ENCODE results near the gene SBNO1.
"Not testable (repeated sequence)": the region's sequence is repeated elsewhere in the genome, so short reads cannot be mapped to it uniquely, and the experiment has no call there.

The SBNO1 gene

DNA sequence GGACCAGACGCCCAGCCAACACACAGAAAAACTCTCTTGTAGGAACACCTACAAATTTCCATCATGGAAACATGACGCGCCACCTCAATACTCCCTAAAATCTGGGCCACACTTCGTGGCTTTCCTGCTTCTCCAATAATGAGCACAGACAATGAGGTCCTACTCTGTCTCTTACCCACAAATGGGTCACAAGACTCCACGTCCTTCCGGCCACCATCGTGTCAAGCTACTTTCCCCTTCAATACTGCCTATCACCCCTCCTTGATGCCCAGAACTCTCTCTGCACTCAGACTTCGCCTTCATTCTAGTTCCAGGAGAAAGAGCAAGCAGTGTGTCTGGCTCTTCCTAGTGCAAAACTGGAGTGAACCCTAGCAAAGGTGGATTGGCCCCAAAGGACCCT is 28.1 kb downstream of the SBNO1 start:
- no peak for DNase-seq

DNA sequence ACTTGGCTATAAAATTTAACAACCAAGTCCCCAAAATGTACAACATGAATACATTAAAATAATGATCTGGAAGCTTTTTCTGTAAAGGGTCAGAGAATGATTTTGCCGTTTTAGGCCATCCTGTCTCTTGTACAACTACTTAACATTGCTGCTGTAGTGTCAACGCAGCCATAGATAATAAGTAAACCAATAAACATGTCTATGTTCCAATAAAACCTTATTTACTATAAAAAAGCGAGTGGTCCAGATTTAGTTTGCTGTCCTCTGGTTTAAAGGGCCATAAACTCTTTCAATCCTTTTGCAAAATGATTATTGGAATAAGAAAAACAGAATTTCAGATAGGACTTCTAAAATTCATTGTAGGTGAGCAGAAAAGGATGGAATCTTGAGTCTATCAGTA is 29.2 kb downstream of the SBNO1 start:
- DNase-seq, result no peak

DNA sequence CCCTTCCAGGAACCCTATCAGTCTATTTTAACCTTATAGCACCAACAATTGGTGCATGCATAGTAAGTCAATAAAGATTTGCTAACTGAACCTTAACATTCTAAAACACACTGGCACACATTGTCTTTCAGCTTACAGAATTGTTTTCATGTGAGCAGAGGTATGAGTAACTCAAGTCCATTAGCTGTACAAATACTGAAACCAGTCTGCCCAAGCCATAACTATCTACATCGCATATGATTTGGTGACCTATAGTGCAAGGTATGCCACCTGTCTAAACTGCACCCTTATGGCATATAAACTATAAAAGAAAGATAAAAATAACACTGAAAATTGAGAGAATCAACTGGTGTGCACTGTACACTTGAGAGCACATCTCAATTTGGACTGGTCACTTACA is 34.8 kb downstream of the SBNO1 start:
- DNase-seq, result no peak

DNA sequence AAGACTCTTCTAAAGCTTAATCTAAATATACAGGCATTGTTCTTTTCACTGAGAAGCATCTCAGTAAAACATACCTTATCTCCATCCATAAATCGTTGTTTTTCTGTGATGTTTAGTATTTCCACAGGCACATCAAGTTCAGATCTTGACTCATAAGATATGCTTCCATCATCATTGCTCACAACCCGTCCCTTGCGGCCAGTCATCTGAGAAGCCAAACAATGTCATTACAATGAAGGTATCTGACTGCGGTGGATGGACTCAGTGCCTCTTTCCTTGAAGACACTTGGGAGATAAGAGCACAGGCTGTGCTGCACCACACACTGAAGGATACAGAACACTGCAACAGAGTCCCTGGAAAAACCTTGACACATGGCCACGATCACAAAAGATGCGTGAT is 44.8 kb downstream of the SBNO1 start:
- DNase-seq, result no peak

DNA sequence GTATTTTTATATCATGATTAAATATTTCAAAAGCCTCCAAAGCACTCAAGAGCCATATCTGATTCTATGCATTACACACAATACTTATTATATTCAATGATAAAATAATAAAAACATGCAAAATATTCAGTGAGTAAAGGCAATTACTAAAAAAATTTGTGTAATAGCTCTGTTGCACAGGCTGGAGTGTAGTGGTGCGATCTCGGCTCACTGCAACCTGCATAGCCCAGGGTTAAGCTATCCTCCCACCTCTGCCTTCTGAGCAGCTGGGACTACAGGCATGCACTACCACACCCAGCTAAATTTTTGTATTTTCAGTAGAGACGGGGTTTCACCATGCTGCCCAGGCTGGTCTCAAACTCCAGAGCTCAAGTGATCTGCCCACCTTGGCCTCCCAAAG is 45.4 kb downstream of the SBNO1 start:
- no peak for DNase-seq

DNA sequence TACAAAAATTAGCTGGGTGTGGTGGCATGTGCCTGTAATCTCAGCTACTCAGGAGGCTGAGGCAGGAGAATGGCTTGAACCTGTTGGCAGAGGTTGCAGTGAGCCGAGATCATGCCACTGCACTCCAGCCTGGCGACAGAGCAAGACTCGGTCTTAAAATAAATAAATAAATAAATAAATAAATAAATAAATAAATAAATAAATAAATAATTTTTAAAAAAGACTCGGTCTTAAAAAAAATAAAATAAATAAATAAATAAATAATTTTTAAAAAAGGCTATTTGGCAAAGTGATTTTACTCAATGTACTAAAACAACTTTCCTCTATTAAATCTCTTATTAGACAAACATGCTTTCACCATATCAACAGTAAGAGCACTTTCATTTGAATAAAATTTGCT is 51.6 kb downstream of the SBNO1 start:
- not testable (repeated sequence) for DNase-seq

DNA sequence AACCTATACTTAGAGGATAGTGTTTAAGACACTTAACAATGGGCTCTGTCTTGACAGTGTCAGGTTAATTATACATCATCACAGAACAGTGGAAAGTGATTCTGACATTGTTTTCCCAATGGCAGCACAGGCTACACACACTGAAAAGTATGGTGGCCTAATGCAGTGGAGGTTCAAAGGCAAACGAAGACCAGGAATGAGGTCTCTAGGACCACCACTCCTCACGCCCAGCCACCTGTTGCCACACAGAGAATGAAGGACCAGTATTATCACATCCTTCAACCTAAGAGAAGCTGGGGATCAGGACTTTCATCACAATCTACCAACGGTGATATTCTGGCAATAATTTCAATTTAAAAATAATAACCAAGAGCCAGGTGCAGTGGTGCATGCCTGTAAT is 58.4 kb downstream of the SBNO1 start:
- no peak for DNase-seq

DNA sequence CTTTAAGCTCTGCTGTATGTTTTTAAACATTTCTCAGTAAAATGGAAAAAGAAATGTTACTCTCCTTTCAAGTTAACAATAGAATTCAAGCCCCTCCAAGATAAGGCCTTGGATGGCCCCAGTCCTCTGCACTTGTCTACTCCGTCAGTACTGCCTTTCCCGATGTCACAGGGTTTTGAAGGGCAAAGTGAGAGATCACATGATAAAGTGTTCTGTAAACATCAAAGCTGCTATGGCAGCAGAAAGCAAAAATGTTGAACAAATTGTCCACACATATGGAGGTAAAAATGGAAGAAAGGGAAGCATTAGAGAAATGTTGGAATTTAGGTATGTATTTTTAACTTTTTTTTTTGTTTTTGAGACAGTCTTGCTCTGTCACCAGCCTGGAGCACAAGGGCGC is 59.5 kb downstream of the SBNO1 start:
- DNase-seq, result no peak

DNA sequence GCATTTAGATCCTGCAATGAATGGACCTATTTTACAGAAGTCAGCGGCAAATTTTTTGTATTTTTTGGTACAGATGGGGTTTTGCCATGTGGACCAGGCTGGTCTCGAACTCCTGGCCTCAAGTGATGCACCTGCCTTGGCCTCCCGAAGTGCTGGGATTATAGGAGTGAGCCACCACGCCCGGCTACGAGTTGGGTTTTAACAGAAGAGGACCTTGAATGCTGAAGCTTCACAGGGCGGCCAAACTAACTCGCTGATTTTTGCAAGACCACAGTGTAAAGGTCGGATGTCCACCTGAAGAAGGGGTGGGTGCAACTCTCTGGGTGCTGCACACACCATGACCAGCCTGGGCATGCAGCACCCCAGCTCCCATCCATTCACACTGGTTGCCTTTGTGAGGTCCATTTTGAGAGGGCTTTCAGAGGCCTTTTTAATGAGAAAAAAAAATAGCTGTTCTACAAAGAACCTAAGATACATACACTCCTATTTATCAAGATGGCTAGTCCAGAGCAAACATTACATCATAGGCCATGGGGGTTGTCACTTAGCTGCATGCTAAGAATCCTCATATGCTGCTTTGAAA is 71.4 kb downstream of the SBNO1 start:
- DNase-seq, result no peak

DNA sequence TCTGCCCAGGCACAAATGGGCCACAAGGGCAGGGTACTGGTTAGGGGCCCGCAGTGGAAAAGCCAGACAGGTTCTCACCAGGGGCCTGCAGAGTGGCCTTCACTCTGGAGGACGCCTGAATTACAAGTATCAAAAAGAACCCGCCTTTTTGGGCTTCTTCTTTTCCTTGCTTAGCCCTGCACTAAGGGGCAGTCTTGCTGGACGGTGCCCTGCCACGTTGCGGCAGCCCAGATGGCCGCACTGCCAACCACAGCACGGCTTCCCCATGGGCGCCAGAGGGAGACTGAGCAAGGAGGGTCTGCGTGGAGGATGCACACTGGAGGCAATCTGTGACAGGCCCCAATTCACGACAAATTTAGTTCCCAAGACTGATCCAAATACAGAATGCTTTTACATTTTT is 74.7 kb downstream of the SBNO1 start:
- no peak for DNase-seq

DNA sequence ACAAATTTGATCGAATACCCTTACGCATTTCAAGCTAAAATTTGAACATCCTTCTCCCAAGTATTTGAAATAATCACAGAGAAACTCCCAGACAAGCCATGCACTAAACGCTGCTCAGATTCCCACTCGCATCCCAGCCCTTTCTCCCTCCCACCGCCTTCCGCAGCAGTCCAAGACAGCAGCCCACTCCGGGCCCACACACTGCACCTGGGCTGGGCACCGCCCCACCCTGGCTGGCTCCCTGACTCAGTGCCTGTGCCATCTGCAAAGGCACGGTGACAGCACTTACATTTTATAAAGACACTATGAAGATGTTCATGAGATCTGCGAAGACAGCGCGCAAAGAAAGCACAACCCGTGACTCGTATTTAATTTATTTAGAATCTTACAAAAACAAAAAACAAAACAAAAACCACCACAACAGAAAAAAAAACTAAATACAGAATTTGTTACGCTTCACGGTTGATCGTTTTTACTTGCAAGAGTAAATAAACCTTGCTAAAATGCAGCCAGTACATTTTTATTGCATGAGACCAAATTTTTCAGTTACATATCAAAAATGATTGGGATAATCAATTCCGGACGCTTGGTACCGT is 75.8 kb downstream of the SBNO1 start:
- DNase-seq, result no peak

DNA sequence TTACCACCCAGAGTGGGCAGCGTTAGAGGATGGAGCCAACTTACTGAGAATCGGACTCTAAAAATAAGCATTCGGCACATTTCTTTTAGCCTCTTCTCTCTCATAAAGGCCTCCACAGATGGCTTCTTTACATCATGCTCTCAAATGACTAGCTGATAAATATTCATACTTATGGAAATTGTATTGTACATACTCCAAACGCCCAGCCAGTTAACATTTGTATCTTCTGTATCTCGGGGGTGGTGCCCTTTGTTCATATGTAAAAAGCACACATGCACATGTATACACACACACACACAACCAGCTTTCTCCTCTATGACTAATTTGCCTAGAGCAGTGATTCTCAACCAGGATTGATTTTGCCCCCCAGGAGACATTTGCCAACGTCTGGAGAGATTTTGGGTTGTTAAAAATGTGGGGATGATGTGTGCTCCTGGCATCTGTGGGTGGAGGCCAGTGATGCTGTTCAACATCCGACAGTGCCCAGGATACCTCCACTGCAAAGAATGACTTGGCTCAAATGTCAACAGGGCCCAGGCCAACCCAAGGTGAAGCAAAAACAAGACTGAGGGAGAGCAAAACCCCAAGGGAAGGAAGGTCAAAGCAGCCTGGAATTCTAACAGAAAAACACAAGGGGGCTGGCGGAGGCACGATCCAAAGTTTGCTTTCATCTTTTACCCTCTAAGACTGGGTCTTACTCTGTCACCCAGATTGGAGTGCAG is 77.8 kb downstream of the SBNO1 start:
- DNase-seq, result no peak

DNA sequence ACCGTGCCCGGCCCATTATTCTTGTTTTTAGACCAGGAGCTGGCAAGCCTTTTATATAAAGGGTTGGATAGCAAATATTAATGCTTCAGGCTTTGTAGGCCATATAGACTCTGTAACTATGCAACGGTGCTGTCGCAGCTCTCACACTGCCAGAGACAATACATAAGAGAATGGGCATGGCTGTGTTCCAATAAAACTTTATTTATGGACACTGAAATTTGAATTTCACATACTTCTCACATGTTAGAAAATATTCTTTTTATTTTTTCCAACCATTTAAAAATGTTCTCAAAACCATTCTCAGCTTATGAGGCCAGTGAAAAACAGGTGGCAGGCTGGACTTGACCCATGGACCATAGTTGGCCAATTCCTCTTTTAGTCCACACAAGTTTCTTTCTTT is 80.0 kb downstream of the SBNO1 start:
- DNase-seq, result no peak

DNA sequence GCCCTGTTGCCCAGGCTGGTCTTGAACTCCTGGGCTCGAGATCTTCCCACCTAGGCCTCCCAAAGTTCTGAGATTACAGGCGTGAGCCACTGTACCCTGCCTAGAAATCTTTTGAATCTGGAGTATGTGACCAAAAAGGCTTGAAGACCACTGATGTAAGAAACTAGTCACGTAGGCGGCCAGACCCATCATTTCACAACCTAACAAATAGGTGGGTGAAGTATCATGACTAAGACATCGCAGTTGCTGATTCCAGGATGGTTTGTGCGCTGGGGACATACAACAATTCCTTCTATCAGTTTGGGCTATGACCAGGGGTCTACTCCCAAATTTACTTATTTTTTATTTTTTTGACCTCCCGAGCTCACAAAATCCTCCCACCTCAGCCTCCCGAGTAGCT is 81.2 kb downstream of the SBNO1 start:
- no peak for DNase-seq

DNA sequence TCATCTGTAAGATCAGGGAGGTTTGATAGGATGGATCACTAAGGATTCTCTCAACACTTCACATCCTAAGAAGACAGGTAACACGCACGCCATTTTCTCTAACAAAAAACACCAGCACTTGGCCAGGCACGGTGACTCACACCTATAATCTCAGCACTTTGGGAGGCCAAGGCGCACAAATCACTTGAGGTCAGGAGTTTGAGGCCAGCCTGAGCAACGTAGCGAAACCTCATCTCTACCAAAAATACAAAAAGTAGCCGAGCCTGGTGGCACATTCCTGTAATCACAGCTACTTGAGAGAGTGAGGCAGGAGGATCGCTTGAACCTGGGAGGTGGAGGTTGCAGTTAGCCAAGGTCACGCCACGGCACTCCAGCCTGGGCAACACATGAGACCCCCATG is 82.5 kb downstream of the SBNO1 start:
- no peak for DNase-seq

DNA sequence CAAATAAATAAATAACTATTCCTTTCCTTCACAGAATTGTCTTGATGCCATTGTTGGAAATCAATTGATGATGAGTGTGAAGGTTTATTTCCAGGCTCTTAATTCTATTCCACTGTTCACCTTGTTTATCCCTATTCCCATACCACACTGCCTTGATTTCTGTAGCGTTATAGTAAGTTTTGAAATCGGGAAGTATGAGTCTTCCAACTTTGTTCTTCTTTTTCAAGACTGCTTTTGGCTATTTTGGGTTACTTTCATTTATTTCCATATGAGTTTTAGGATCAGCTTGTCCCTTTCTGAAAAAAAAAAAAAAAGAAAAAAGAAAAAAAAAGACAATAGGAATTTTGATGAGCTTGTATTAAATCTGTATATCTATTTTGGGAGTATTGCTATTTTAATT is 83.7 kb downstream of the SBNO1 start:
- no peak for DNase-seq

DNA sequence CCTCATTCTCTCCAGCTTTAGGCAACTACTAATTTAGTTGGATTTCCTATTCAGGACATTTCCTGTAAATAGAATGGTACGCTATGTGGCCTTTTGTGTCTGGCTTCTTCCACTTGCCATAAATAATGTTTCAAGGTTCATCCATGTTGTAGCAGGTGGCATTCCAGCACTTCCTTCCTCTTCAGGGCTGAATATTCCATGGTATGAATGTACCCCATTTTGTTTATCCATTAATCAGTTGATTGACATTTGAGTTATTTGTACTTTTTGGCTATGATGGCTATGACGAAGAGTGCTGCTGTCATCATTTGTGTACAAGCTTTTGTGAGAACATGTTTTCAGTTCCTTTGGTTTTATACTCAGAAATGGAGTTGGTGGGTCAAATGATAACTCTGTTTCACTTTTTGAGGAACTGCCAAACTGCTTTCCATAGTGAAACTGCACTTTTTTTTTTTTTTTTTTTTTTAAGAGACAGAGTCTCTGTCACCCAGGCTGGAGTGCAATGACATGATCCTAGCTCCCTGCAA is 86.5 kb downstream of the SBNO1 start:
- DNase-seq, result no peak

DNA sequence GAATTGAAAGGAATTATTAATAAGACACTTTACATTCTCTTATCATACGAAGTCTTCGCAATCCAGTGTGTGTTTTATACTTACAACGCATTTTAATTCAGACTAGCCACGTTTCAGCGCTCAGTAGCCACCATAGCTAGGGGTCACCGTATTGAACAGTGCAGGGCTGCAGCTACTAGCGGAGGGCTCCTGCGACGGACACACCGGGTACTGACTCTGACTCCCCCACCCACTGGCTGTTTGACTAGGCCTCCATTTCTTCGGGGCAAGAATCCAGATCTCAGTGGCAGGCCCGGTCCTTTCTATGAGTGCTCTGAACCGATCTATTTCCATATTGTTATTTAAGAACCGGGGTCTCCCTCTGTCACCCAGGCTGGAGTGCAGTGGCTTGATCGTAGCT is 91.5 kb downstream of the SBNO1 start:
- no peak for DNase-seq

DNA sequence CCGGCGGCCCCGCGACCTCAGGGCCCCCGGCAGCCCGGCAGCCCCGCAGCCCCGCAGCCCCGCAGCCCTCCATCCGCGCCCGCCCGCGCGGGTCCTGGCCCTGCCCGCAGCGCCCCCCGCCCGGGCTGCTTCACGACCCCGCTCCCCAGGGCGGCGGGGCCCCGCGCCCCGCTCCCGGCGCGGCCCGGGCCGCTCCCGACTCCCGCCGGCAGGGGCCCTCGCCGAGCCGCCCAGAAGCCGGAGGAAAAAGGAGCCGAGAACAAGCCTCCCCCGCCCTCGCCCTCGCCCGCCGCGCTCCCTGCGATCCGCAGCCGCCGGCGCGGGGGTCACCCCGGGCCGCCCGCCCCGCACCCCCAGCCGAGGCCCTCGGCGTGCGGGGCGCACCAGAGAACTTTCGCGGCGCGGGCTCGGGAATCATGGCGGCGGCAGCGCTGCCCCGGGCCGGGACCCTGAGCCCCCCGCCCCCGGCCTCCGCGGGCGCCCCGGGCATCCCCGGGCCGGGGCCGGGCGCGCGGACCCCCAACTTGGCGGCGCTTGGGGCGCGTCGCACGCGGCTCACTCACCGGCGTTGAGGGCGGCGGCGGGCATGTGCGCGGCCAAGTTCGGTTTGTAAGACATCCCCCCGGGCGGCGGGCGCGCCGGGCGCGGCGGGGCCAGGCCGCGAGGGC is 93.5 kb downstream of the SBNO1 start:
- no peak for DNase-seq

DNA sequence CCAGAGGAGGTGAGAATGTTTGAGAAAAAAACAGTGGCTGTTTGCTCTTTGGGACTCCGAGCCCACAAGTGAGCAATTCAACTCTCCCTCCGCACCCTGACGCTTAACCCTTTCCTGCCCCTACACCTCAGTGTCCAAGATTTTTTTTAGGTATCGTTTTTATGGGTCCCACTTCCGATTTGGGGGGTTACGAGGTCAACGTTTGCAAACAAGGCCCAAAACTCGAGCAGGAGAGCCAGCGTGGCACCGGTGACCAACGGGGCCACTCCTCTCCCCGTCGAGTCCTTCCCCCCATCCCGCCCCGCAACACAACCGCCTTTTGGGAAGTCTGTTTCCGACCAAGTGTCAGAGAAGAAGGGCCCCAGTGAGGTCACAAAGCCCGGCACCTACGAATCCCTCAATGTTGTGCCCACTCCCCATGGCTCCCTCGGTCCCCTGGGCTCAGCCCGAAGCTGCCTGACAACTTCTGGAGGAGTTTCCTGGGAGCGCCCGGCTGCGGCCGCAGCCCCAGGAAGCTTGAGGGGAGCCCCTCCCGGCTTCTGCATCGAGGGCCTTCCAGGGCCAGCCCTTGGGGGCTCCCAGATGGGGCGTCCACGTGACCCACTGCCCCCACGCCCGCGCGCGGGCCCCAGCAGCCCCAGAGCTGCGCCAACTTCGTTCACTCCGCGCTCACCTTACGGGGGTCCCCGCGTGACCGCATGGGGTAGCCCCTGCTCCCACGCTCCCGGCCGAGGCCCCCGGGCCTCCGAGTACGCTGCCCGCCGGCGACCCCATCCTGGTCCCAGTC is 94.2 kb downstream of the SBNO1 start:
- no peak for DNase-seq

DNA sequence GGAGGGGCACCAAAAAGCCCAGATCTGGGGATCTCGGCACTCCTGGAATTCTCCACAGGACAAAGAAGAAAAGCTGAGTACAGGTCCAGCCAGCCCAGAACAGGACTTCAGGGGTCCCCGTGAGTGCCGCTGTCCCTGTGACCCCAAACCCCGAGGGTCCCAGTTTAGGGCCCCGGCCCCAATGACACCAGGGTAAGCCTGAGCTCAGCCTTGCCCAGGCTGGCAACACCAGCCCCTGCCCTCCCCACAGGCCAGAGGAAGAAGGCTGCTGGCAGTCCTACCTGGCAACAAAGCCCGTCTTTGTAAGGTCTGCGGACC is 94.8 kb downstream of the SBNO1 start:
- DNase-seq, result no peak

DNA sequence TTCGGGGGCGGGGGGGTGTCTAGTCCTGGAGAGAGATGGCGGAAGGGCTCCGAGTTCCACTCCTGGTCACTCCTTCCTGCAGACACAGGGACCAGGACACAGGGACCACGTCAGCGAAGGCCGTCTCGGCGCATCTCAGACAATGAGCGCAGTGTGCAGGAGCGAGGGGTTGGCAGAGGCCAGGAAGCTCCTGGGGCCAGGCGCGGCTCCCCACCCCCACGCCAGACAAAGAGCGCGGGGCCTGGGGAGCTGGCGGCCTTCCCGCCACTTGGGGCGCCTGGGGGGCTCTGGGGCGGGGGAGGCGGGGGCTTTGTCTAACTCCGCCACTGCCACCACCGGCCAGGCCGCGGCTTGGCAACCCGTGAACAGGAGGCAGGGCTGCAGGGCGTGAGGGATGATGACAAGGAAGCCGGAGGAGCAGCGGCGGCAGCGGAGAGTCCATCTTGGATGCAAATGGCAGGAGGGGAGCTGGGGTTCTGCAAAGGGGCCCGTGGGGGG is 95.2 kb downstream of the SBNO1 start:
- DNase-seq, result peak in 1 of 2 experiments; percentile 34

DNA sequence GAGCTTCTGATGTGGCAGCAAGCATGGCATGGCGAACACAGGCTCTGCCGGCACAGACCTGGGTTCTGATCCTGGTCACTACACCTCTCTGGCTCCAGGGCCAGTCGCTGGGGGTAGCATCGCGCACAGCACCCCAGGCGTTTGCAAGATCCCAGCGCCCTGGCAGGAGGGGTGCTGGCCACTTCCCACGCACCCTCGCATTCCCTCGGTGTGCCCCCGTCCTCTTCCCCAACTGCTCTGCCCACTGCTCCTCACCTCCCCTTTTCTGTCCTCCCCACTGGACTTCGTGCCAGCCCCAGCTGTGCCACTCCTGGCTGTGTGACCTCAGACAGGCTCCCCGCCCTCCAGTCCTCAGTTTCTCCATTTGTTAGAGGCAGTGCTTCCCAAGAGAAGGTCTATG is 95.8 kb downstream of the SBNO1 start:
- no peak for DNase-seq
